Right cardiac atrium (tissue), 5 donors: ENCODE measurements around the gene SMG5. TPM values are rescaled to one million over a fixed set of nuclear protein-coding genes. Genes with fewer than 3 reads are reported as not detected.

ENCODE experiments used
- ATAC-seq, 2 donors: fragments of 200-7000 bp; cut with Tn5 transposase; one replicate each; pipeline versions ENCODE4 v1.8.0 to v1.9.1; 2020; ENCODE audit warnings: moderate library complexity in 2 of 2, mild to moderate bottlenecking in 1 of 2
- DNase-seq, 3 donors: peaks; one replicate each; pipeline ENCODE4 v3.0.0-alpha.2; 2020
- H3K27ac ChIP-seq: one replicate; pipeline ENCODE4 v1.5.1; 2013; ENCODE audit warnings: mild to moderate bottlenecking, low read length, control low read depth, moderate library complexity
- H3K27me3 ChIP-seq: one replicate; pipeline ENCODE4 v1.6.1; 2013; ENCODE audit not compliant: control insufficient read depth, insufficient read depth
- H3K4me1 ChIP-seq: one replicate; pipeline ENCODE4 v1.6.1; 2013; ENCODE audit warnings: low read length; ENCODE audit not compliant: control insufficient read depth, insufficient read depth
- H3K4me3 ChIP-seq: one replicate; pipeline ENCODE4 v1.5.1; 2013; ENCODE audit warnings: low read length, control low read depth
- H3K9me3 ChIP-seq: one replicate; pipeline ENCODE4 v1.6.1; 2013; ENCODE audit warnings: low read length; ENCODE audit not compliant: control insufficient read depth
- WGBS: extraction: QIAGEN DNeasy Blood & Tissue Kit; methylation state at CpG from one replicate; pipeline ENCODE4 v1.1.7; 2013; 5-methylcytosine and 5-hydroxymethylcytosine counted together
- intact Hi-C, 4 donors: fragments of 100-400 bp; cut with DNase I; formaldehyde crosslinking; loops; one replicate each; pipeline versions ENCODE4 v1.11.0 to v1.14.0; 2022 to 2023
- polyA plus RNA-seq: library from polyadenylated mRNA; stranded (reverse); fragments of 200-250 nt; gene quantifications from one replicate; pipeline ENCODE4 v1.2.3, GENCODE V29; 2013
- total RNA-seq, 4 donors: library from RNA; stranded (reverse); fragmentation: NEBNext Ultra II Directional; extraction: Animal tissue kit (Norgen Biotek cat#: 25700); gene quantifications; one replicate each; pipeline ENCODE4 v1.2.1, GENCODE V29; 2021
- donor health status: healthy with polysubstance abuse.
- donor health status: DM: no; HTN: yes; CAD: no.
- donor health status: DM: no; HTN: no; CAD: no.
- donor health status: DM: no; HTN: yes; CAD: no; lungs with severe emphysema.
- donor health status: DM: yes; HTN: yes; CAD: no.

SMG5 gene
- total and polyA plus RNA-seq, 5 donors: 55.2 to 73.6 (median 60.6) TPM

DNA sequence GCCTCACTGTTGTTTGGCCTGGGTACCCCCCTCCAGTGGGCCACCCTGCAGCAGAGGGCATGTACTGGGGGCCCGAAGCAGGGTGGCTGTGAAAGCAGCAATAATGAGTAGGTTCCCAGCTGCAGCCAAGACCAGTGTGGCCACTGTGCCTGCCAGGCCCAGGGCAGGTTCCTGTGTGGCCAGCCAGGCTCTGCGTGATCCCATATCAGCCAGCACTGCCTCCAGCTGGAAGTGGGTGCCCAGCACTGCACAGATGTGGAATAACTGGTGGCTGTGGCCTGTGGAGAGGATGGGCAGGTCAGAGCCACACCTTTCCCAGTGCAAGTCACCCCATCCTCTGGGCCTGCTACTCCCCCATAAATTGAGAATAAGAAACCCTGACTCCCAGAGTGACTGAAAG is 38.5 kb downstream of the SMG5 start:
- Histone ChIP-seq H3K4me1 (peaks cover 5% of the 10 kb centered on the region), H3K4me3 (no peak overlapping the region), H3K27me3 (no peaks in the 10 kb centered on the region), H3K27ac (no peak overlapping the region), H3K9me3 (no peaks in the 10 kb centered on the region)
- 87% methylated on average over 2 of the region's 2 CpGs for WGBS
- ATAC-seq (no peak), DNase-seq (no peak)
- intact Hi-C loops: no loop called here

DNA sequence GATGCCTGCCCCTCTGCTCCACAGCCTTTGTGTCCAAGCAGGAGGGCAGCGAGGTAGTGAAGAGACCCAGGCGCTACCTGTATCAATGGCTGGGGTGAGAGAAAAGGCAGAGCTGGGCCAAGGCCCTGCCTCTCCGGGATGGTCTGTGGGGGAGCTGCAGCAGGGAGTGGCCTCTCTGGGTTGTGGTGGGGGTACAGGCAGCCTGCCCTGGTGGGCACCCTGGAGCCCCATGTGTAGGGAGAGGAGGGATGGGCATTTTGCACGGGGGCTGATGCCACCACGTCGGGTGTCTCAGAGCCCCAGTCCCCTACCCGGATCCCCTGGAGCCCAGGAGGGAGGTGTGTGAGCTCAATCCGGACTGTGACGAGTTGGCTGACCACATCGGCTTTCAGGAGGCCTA is 39.9 kb downstream of the SMG5 start:
- ATAC-seq (no peak), DNase-seq (no peak)
- Histone ChIP-seq H3K4me3 (no peak overlapping the region), H3K27ac (no peak overlapping the region), H3K27me3 (no peaks in the 10 kb centered on the region), H3K4me1 (peaks cover 5% of the 10 kb centered on the region), H3K9me3 (no peaks in the 10 kb centered on the region)
- 73% methylated on average over 10 of the region's 10 CpGs for WGBS
- intact Hi-C loops: no loop called here

- Histone ChIP-seq H3K4me1 (peaks cover 5% of the 10 kb centered on the region), H3K4me3 (no peak within 1 kb of the TSS), H3K27ac (no peak within 1 kb of the TSS), H3K27me3 (no peaks in the 10 kb centered on the region), H3K9me3 (no peaks in the 10 kb centered on the region)
- DNase-seq (no peak), ATAC-seq (no peak)
- intact Hi-C loops: no loop called here
- 82% methylated on average over 14 of the region's 14 CpGs for WGBS
These were observed 40.7 kb downstream of the SMG5 start, which contains the start of gene BGLAP for GRCh38 chr1:156241926-156242325. BGLAP (plus strand) TSS chr1:156242184; CDS start chr1:156242232, 48 bp downstream.

DNA sequence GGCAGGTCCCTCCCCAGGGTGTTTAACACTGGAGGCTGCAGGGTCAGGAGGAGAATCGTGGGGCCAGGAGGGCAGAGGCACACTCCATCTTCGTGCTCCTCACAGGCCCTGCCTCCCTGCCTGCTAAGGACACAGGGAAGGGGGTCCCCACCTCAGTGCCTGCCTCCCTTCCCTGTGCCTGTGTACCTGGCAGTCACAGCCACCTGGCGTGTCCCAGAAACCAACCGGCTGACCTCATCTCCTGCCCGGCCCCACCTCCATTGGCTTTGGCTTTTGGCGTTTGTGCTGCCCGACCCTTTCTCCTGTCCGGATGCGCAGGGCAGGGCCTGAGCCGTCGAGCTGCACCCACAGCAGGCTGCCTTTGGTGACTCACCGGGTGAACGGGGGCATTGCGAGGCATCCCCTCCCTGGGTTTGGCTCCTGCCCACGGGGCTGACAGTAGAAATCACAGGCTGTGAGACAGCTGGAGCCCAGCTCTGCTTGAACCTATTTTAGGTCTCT is 41.3 kb downstream of the SMG5 start:
- no peaks in the 10 kb centered on the region for H3K27me3 ChIP-seq
- H3K4me3 ChIP-seq: no peak overlapping the region
- ATAC-seq (no peak), DNase-seq (no peak)
- WGBS: 70% methylated on average over 15 of the region's 15 CpGs
- peaks cover 5% of the 10 kb centered on the region for H3K4me1 ChIP-seq
- no peak overlapping the region for H3K27ac ChIP-seq
- H3K9me3 ChIP-seq: no peaks in the 10 kb centered on the region
- intact Hi-C loops: no loop called here

- ATAC-seq: no peak
- no peak for DNase-seq
- Histone ChIP-seq H3K9me3 (no peaks in the 10 kb centered on the region), H3K27me3 (no peaks in the 10 kb centered on the region), H3K27ac (no peak overlapping the region), H3K4me1 (no peaks in the 10 kb centered on the region), H3K4me3 (no peak overlapping the region)
- intact Hi-C loops: no loop called here
- WGBS: 91% methylated on average over 5 of the region's 5 CpGs
These were observed 44.4 kb downstream of the SMG5 start for GRCh38 chr1:156238248-156238647.

DNA sequence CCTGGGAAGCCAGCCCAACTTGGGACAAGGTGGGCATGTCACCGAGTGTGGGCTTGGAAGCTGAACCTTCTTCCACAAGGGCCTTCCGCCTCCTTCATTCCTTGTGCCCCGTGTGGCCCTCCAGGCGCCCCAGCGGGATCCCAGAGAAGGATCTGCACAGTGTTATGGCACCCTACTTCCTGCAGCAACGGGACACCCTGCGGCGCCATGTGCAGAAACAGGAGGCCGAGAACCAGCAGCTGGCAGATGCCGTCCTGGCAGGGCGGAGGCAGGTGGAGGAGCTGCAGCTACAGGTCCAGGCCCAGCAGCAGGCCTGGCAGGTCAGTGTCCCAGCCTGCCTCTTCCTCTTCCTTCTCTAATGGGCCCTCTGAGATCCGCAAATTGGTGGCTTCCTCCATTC is 46.5 kb downstream of the SMG5 start:
- intact Hi-C loops: no loop called here
- no peak overlapping the region for H3K27ac ChIP-seq
- DNase-seq (no peak), ATAC-seq (no peak)
- H3K9me3 ChIP-seq: no peaks in the 10 kb centered on the region
- 96% methylated on average over 12 of the region's 12 CpGs for WGBS
- no peaks in the 10 kb centered on the region for H3K27me3 ChIP-seq
- H3K4me1 ChIP-seq: no peaks in the 10 kb centered on the region
- no peak overlapping the region for H3K4me3 ChIP-seq

DNA sequence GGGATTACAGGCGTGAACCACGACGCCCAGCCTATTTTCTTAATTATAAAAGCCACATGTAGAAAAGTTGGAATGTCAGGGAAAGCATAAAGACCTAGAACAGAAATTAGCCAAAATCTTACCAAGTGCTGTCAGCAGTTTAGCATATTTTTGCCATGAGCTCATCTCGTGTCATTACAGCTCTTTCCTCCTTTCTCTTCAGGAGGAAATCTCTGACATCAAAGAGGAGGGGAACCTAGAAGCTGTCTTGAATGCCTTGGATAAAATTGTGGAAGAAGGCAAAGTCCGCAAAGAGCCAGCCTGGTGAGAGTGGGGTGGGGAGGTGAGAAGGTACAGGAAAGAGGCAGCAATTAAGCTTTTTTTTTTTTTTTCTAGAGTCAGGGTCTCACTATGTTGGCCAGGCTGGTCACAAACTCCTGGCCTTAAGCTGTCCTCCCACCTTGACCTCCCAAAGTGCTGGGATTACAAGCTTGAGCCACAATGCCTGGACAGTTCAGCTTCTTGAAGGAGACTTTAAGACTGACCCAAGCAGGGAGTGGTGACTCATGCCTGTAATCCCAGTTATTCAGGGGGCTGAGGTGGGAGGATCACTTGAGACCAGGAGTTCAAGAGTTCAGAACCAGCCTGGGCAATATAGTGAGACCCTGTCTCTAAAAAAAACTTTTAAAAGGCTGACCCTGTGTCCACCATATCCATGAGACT is 49.0 kb downstream of the SMG5 start:
- ATAC-seq (no peak), DNase-seq (no peak)
- no peak overlapping the region for H3K4me3 ChIP-seq
- intact Hi-C loops: no loop called here
- no peaks in the 10 kb centered on the region for H3K9me3 ChIP-seq
- 67% methylated on average over 5 of the region's 5 CpGs for WGBS
- H3K27me3 ChIP-seq: no peaks in the 10 kb centered on the region
- no peak overlapping the region for H3K27ac ChIP-seq
- H3K4me1 ChIP-seq: no peaks in the 10 kb centered on the region

DNA sequence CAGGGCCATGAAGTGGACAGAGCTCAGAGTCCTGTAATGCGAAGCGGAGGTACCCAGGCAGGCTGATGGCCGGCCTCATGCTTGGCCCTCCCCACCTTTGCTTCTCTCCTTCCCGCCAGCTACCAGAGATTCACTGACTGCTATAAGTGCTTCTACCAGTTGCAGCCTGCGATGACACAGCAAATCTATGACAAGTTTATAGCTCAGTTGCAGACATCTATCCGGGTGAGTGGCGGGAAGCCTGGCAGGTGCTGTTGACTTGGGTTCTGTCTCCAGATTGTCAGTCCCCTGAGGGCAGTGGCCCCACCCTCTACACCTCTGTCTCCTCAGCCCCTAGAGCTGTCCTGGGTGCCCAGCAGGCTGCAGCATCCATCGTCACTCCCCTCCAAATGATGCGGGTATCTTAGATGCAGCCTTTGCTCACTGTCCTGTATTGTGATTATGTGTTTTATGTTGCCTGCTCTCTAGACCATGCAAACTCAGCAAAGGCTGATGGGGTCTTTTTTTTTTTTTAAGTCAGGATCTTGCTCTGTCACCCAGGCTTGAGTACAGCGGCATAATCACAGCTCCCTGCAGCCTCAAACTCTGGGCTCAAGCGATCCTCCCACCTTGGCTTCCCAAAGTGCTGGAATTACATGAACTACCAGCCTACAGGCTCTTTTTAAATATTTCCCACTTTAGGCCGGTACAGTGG is 50.3 kb downstream of the SMG5 start:
- Histone ChIP-seq H3K9me3 (no peaks in the 10 kb centered on the region), H3K4me1 (no peaks in the 10 kb centered on the region), H3K27me3 (no peaks in the 10 kb centered on the region), H3K27ac (no peak overlapping the region), H3K4me3 (no peak overlapping the region)
- intact Hi-C loops: no loop called here
- WGBS: 89% methylated on average over 12 of the region's 12 CpGs
- DNase-seq (no peak), ATAC-seq (no peak)

GRCh38 chr1:156230473-156230837 is 52.2 kb downstream of the SMG5 start:
- WGBS: 90% methylated on average over 1 of the region's 1 CpG
- Histone ChIP-seq H3K9me3 (no peaks in the 10 kb centered on the region), H3K27ac (no peak overlapping the region), H3K4me1 (no peaks in the 10 kb centered on the region), H3K27me3 (no peaks in the 10 kb centered on the region), H3K4me3 (no peak overlapping the region)
- intact Hi-C loops: no loop called here
- ATAC-seq: no peak
- DNase-seq: no peak

GRCh38 chr1:156229809-156230472 is 52.7 kb downstream of the SMG5 start:
- no peaks in the 10 kb centered on the region for H3K9me3 ChIP-seq
- no peak for ATAC-seq
- H3K4me3 ChIP-seq: no peak overlapping the region
- DNase-seq: no peak
- WGBS: 92% methylated on average over 11 of the region's 11 CpGs
- no peaks in the 10 kb centered on the region for H3K27me3 ChIP-seq
- intact Hi-C loops: loop anchor here in 2 of 4 donors (5.0 to 10.0 kb wide), 2 partner anchors 83 to 135 kb away; no protein-coding TSS in a partner anchor
- H3K27ac ChIP-seq: no peak overlapping the region
- H3K4me1 ChIP-seq: no peaks in the 10 kb centered on the region

DNA sequence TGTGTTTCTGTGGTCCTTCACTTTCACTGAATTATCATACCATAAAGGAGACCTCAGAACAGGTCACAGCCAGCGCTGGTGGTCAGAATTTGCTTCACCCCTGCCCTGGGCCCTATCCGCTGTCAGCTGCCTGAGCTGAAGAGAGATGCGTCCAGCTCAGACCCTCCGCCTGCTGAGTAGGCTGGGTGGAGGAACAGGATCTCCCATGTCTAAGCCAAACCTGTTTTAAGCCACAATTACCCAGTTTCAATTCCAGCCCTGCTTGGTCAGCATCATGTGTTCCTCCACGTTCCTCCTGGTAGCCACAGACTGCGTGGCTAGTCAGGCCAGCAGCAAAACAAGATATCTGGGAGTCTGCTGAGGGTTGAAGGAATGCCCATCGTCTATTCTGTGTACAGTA is 54.1 kb downstream of the SMG5 start:
- H3K27me3 ChIP-seq: no peaks in the 10 kb centered on the region
- intact Hi-C loops: loop anchor here in 2 of 4 donors (5.0 to 10.0 kb wide), 2 partner anchors 81 to 134 kb away; no protein-coding TSS in a partner anchor
- H3K4me1 ChIP-seq: no peaks in the 10 kb centered on the region
- H3K27ac ChIP-seq: no peak overlapping the region
- no peak overlapping the region for H3K4me3 ChIP-seq
- 73% methylated on average over 7 of the region's 7 CpGs for WGBS
- DNase-seq (no peak), ATAC-seq (no peak)
- no peaks in the 10 kb centered on the region for H3K9me3 ChIP-seq
